ENCODE measurements around the gene PIK3IP1.

PIK3IP1 gene

DNA sequence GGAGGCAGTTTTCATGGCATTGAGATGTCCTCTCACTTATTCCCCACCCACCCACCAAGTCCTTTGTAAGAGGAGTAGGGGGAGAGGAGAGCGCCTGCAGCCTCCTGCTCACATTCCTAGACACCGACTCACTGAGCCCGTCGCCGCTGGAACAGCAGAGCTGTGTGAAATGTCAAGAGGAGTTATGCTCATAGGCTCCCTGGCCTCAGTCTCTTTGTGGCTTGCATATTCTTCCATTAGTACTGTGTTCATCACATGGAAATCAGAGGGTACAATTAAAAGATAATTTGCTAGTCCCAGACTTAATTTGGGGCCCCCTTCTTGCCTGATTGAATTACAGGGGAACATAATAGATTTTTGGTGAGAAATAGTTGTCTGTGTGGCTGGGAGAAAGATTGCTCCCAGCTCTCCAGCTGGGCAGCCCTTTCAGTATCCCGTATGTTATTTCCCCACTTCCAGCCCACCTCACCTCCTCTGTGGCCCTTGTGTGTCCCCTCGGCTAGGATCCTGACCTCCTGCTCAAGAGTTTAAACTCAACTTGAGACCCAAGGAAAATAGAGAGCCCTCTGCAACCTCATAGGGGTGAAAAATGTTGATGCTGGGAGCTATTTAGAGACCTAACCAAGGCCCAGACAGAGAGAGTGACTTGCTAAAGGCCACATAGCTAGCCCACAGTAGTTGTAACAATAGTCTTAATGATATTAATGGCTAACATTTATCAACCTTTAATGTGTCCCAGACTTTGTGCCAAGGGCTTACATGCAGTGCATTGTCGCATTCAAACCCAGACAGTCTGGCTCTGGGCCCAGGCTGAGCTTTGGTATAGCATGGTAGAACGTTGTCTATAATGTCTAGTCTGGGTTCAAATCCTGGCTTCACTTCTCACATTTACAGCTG, 48.0 kb downstream of the PIK3IP1 start:
- TF ChIP-seq CTCF (conservative IDR thresholded peaks at IDR 0.05; ENCODE audit: low read length): no peak
- no peak for TF ChIP-seq EZH2phosphoT487 (IDR thresholded peaks at IDR 0.05; ENCODE audit: borderline replicate concordance)
- Histone ChIP-seq H2AFZ (ENCODE audit: low read length) (no peak overlapping the region), H3K4me2 (ENCODE audit: low read depth, low read length, poor library complexity, severe bottlenecking) (no peak overlapping the region), H3K27me3 (ENCODE audit: insufficient read depth, low read length, poor library complexity, severe bottlenecking) (no peaks in the 10 kb centered on the region), H3F3A (ENCODE audit: low read depth) (no peaks in the 10 kb centered on the region), H3K36me3 (ENCODE audit: insufficient read depth, low read length) (peaks cover 27% of the 10 kb centered on the region; the same call in 1 of the 2 replicates), H3K79me2 (ENCODE audit: insufficient read depth, low read length) (peaks cover 55% of the 10 kb centered on the region; the same call in 1 of the 2 replicates), H3K4me1 (ENCODE audit: insufficient read depth, low read length, poor library complexity, severe bottlenecking) (peaks cover 10% of the 10 kb centered on the region), H4K20me1 (ENCODE audit: insufficient read depth, low read length, poor library complexity, severe bottlenecking) (no peaks in the 10 kb centered on the region), H3K9ac (ENCODE audit: low read depth, low read length, poor library complexity, severe bottlenecking) (no peak overlapping the region), H3K9me2 (replicated peaks; ENCODE audit: low read depth, low read length) (no peaks in the 10 kb centered on the region), H3K9me3 (ENCODE audit: insufficient read depth, low read depth, low read length) (no peaks in the 10 kb centered on the region), H3K4me3 (ENCODE audit: low read length, poor library complexity, severe bottlenecking) (no peak overlapping the region)

GRCh38 chr22:31243339-31244045, 48.8 kb downstream of the PIK3IP1 start:
- Histone ChIP-seq H3K79me2 (ENCODE audit: insufficient read depth, low read length) (peaks cover 51% of the 10 kb centered on the region; the same call in 1 of the 2 replicates), H3K4me1 (ENCODE audit: insufficient read depth, low read length, poor library complexity, severe bottlenecking) (peaks cover 10% of the 10 kb centered on the region), H2AFZ (ENCODE audit: low read length) (no peak overlapping the region), H3K9me2 (replicated peaks; ENCODE audit: low read depth, low read length) (no peaks in the 10 kb centered on the region), H4K20me1 (ENCODE audit: insufficient read depth, low read length, poor library complexity, severe bottlenecking) (no peaks in the 10 kb centered on the region), H3K9ac (ENCODE audit: low read depth, low read length, poor library complexity, severe bottlenecking) (no peak overlapping the region), H3K27me3 (ENCODE audit: insufficient read depth, low read length, poor library complexity, severe bottlenecking) (no peaks in the 10 kb centered on the region), H3F3A (ENCODE audit: low read depth) (no peaks in the 10 kb centered on the region), H3K4me2 (ENCODE audit: low read depth, low read length, poor library complexity, severe bottlenecking) (no peak overlapping the region), H3K36me3 (ENCODE audit: insufficient read depth, low read length) (peaks cover 28% of the 10 kb centered on the region; the same call in 1 of the 2 replicates), H3K9me3 (ENCODE audit: insufficient read depth, low read depth, low read length) (no peaks in the 10 kb centered on the region), H3K4me3 (ENCODE audit: low read length, poor library complexity, severe bottlenecking) (no peak overlapping the region)
- TF ChIP-seq CTCF (conservative IDR thresholded peaks at IDR 0.05; ENCODE audit: low read length): no peak
- TF ChIP-seq EZH2phosphoT487 (IDR thresholded peaks at IDR 0.05; ENCODE audit: borderline replicate concordance): no peak

GRCh38 chr22:31241936-31242335, 50.4 kb downstream of the PIK3IP1 start:
- peaks cover 50% of the 10 kb centered on the region; the same call in 1 of the 2 replicates for H3K79me2 ChIP-seq (ENCODE audit: insufficient read depth, low read length)
- peaks cover 5% of the 10 kb centered on the region for H3K4me1 ChIP-seq (ENCODE audit: insufficient read depth, low read length, poor library complexity, severe bottlenecking)
- no peak overlapping the region for H3K4me3 ChIP-seq (ENCODE audit: low read length, poor library complexity, severe bottlenecking)
- no peak overlapping the region for H3K9ac ChIP-seq (ENCODE audit: low read depth, low read length, poor library complexity, severe bottlenecking)
- H3F3A ChIP-seq (ENCODE audit: low read depth): no peaks in the 10 kb centered on the region
- no peak overlapping the region for H2AFZ ChIP-seq (ENCODE audit: low read length)
- H3K27me3 ChIP-seq (ENCODE audit: insufficient read depth, low read length, poor library complexity, severe bottlenecking): no peaks in the 10 kb centered on the region
- no peaks in the 10 kb centered on the region for H3K9me2 ChIP-seq (replicated peaks; ENCODE audit: low read depth, low read length)
- H4K20me1 ChIP-seq (ENCODE audit: insufficient read depth, low read length, poor library complexity, severe bottlenecking): no peaks in the 10 kb centered on the region
- TF ChIP-seq EZH2phosphoT487 (IDR thresholded peaks at IDR 0.05; ENCODE audit: borderline replicate concordance): no peak
- no peak for TF ChIP-seq CTCF (conservative IDR thresholded peaks at IDR 0.05; ENCODE audit: low read length)
- no peaks in the 10 kb centered on the region for H3K9me3 ChIP-seq (ENCODE audit: insufficient read depth, low read depth, low read length)
- H3K4me2 ChIP-seq (ENCODE audit: low read depth, low read length, poor library complexity, severe bottlenecking): no peak overlapping the region
- peaks cover 25% of the 10 kb centered on the region; the same call in 1 of the 2 replicates for H3K36me3 ChIP-seq (ENCODE audit: insufficient read depth, low read length)
